ENCODE results near the gene ZNF133.
"Not testable (repeated sequence)": the region's sequence is repeated elsewhere in the genome, so short reads cannot be mapped to it uniquely, and the experiment has no call there.

DNA sequence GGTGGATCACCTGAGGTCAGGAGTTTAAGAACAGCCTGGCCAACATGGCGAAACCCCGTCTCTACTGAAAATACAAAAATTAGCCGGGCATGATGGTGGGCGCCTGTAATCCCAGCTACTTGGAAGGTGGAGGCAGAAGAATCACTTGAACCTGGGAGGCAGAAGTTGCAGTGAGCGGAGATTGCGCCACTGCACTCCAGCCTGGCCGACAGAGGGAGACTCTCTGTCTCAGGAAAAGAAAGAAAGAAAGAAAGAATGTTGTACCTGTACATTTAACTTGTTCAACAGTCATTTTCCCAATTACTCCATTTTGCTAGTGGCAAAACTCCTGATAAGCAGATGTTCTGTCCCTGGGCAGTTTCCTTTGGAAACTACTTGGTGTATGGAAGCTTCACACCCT is 12.4 kb upstream of the ZNF133 start:
- TF ChIP-seq, protein P1, sequence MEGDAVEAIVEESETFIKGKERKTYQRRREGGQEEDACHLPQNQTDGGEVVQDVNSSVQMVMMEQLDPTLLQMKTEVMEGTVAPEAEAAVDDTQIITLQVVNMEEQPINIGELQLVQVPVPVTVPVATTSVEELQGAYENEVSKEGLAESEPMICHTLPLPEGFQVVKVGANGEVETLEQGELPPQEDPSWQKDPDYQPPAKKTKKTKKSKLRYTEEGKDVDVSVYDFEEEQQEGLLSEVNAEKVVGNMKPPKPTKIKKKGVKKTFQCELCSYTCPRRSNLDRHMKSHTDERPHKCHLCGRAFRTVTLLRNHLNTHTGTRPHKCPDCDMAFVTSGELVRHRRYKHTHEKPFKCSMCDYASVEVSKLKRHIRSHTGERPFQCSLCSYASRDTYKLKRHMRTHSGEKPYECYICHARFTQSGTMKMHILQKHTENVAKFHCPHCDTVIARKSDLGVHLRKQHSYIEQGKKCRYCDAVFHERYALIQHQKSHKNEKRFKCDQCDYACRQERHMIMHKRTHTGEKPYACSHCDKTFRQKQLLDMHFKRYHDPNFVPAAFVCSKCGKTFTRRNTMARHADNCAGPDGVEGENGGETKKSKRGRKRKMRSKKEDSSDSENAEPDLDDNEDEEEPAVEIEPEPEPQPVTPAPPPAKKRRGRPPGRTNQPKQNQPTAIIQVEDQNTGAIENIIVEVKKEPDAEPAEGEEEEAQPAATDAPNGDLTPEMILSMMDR (IDR thresholded peaks at IDR 0.05; ENCODE audit: low read depth, low read length) = not testable (repeated sequence)
- not testable (repeated sequence) for TF ChIP-seq EZH2phosphoT487 (IDR thresholded peaks at IDR 0.05; ENCODE audit: low read depth)
